PFSK-1 (cell line): ENCODE measurements around the gene TIMM17A.

Source experiments
- FOXP2 ChIP-seq: optimal IDR thresholded peaks from 2 replicates; pipeline ENCODE3; 2011; ENCODE audit warnings: borderline replicate concordance, control low read depth, inconsistent platforms; ENCODE audit not compliant: insufficient read depth; ENCODE audit errors: extremely low read length, extremely low read depth
- POLR2AphosphoS5 ChIP-seq: IDR thresholded peaks from 2 replicates; pipeline ENCODE4 v1.6.1; 2012; ENCODE audit warnings: low read depth, mild to moderate bottlenecking, control low read depth, low read length, moderate library complexity
- REST ChIP-seq, 2 experiments: IDR thresholded peaks; 2 replicates each; pipeline versions ENCODE4 v1.6.1 to v1.8.0; 2011 to 2012; ENCODE audit warnings: low read depth in 2 of 2, low read length in 2 of 2, control low read depth in 1 of 2, inconsistent platforms in 1 of 2, mild to moderate bottlenecking in 1 of 2, moderate library complexity in 1 of 2; ENCODE audit not compliant: insufficient read depth in 1 of 2
- SIN3A ChIP-seq: IDR thresholded peaks from 2 replicates; pipeline ENCODE4 v1.6.1; 2012; ENCODE audit warnings: mild to moderate bottlenecking, low read length, moderate library complexity, borderline replicate concordance; ENCODE audit not compliant: insufficient read depth
- TAF1 ChIP-seq: IDR thresholded peaks from 2 replicates; pipeline ENCODE4 v1.6.1; 2012; ENCODE audit warnings: low read length, control low read depth, borderline replicate concordance; ENCODE audit not compliant: insufficient read depth

DNA sequence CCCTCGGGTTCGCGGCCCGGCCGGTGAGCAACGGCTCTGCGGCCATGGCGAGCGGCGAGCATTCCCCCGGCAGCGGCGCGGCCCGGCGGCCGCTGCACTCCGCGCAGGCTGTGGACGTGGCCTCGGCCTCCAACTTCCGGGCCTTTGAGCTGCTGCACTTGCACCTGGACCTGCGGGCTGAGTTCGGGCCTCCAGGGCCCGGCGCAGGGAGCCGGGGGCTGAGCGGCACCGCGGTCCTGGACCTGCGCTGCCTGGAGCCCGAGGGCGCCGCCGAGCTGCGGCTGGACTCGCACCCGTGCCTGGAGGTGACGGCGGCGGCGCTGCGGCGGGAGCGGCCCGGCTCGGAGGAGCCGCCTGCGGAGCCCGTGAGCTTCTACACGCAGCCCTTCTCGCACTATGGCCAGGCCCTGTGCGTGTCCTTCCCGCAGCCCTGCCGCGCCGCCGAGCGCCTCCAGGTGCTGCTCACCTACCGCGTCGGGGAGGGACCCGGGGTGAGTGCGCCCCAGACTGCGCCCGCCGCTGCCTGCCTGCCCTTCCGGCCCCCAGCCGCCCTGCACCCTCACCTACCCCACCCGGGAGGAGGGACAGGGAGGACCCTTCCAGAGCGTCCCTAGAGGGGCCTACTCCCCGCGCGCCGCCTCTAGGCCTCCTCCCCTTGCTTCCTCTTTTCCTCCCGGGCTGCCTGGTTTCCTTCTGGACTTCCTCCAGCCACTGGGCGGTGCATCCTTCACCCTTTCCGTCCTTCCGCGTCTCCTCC is 27.5 kb downstream of the TIMM17A start, which contains the start of gene RNPEP:
- TF ChIP-seq POLR2AphosphoS5 (peak; percentile 48; the same call in 1 of the 2 replicates), SIN3A (peak; percentile 84; the same call in 1 of the 2 replicates), REST (IDR thresholded peaks at IDR 0.05; ENCODE audit: insufficient read depth in 1 of 2, low read depth in 2 of 2, low read length in 2 of 2) (no peak), FOXP2 (no peak), TAF1 (peak; percentile 70; the same call in 1 of the 2 replicates)
